ENCODE results near the gene AREL1.

AREL1 gene, protein sequence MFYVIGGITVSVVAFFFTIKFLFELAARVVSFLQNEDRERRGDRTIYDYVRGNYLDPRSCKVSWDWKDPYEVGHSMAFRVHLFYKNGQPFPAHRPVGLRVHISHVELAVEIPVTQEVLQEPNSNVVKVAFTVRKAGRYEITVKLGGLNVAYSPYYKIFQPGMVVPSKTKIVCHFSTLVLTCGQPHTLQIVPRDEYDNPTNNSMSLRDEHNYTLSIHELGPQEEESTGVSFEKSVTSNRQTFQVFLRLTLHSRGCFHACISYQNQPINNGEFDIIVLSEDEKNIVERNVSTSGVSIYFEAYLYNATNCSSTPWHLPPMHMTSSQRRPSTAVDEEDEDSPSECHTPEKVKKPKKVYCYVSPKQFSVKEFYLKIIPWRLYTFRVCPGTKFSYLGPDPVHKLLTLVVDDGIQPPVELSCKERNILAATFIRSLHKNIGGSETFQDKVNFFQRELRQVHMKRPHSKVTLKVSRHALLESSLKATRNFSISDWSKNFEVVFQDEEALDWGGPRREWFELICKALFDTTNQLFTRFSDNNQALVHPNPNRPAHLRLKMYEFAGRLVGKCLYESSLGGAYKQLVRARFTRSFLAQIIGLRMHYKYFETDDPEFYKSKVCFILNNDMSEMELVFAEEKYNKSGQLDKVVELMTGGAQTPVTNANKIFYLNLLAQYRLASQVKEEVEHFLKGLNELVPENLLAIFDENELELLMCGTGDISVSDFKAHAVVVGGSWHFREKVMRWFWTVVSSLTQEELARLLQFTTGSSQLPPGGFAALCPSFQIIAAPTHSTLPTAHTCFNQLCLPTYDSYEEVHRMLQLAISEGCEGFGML

DNA sequence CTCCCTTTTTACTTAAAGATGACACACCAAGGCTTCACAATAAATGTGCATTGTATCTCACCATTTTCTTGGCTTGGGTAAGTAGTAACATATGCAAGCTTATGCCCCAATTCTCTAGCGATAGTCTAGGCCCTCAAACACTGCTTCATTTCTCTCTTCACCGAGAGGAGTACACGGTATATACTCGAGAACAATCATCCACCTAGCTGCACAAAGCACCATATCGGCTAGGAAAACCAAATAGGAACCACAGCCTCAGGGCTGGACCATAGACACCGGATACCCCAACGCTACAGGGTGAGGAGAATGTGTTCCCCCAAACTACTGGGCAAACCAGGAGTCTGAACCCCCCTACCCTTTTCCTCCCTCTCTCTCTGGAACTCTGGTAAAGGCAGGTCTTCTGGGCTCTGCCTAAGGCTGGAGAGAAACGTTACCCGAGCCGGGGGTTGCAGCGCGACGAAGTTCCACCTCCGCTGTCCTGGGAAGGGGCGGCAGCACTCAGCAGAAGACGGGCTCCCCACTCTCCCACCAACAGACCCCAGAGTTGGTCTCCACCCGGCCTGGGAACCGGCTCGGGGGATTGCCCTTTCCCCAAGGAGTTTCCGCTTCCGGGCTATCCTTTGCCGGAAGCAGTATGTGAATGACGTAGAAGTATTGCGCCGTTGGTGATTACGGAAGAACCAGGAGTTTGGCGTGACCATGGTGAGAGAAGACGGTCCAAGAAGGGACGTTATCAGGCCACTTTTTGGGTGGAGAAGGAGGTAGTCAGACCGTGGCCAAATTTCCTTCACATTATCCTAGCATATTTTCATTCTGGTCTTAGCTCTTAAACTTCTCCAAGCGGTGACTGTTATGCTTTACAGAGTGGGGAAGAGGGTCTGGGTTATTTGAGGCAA is at the start of gene AREL1, which contains the start of gene FCF1:
TSS of gene AREL1 (minus strand) at position 582 of the 896 bp plus-strand sequence. CDS start 27,465 bp downstream, outside the sequence.
TSS of gene FCF1 (plus strand) at position 646 of the 896 bp plus-strand sequence. CDS start at position 700, 54 bp downstream.
- TF ChIP-seq TCF12 (IDR thresholded peaks at IDR 0.05; ENCODE audit: low read depth): peak; percentile 61; the same call in 1 of the 2 replicates
- TF ChIP-seq CREB1 (IDR thresholded peaks at IDR 0.05; ENCODE audit: low read depth): peak; percentile 98
- TF ChIP-seq EP300 (IDR thresholded peaks at IDR 0.05; ENCODE audit: borderline replicate concordance): peak; percentile 32; the same call in 1 of the 2 replicates
- TF ChIP-seq, protein P1, sequence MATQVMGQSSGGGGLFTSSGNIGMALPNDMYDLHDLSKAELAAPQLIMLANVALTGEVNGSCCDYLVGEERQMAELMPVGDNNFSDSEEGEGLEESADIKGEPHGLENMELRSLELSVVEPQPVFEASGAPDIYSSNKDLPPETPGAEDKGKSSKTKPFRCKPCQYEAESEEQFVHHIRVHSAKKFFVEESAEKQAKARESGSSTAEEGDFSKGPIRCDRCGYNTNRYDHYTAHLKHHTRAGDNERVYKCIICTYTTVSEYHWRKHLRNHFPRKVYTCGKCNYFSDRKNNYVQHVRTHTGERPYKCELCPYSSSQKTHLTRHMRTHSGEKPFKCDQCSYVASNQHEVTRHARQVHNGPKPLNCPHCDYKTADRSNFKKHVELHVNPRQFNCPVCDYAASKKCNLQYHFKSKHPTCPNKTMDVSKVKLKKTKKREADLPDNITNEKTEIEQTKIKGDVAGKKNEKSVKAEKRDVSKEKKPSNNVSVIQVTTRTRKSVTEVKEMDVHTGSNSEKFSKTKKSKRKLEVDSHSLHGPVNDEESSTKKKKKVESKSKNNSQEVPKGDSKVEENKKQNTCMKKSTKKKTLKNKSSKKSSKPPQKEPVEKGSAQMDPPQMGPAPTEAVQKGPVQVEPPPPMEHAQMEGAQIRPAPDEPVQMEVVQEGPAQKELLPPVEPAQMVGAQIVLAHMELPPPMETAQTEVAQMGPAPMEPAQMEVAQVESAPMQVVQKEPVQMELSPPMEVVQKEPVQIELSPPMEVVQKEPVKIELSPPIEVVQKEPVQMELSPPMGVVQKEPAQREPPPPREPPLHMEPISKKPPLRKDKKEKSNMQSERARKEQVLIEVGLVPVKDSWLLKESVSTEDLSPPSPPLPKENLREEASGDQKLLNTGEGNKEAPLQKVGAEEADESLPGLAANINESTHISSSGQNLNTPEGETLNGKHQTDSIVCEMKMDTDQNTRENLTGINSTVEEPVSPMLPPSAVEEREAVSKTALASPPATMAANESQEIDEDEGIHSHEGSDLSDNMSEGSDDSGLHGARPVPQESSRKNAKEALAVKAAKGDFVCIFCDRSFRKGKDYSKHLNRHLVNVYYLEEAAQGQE (IDR thresholded peaks at IDR 0.05; ENCODE audit: low read depth): no peak
- TF ChIP-seq YY1 (IDR thresholded peaks at IDR 0.05; ENCODE audit: low read depth): peak; percentile 58; the same call in 1 of the 2 replicates
- TF ChIP-seq TAF1 (IDR thresholded peaks at IDR 0.05; ENCODE audit: low read depth): peak; percentile 79
- TF ChIP-seq EGR1 (IDR thresholded peaks at IDR 0.05): no peak
- TF ChIP-seq FOXM1 (IDR thresholded peaks at IDR 0.05; ENCODE audit: borderline replicate concordance, low read depth): no peak
- 0 out of 2 replicates have a peak, but pooled peaks have one; percentile 18 for TF ChIP-seq NFIC (IDR thresholded peaks at IDR 0.05)
- no peak for TF ChIP-seq TEAD4 (IDR thresholded peaks at IDR 0.05)
- TF ChIP-seq, protein P2, sequence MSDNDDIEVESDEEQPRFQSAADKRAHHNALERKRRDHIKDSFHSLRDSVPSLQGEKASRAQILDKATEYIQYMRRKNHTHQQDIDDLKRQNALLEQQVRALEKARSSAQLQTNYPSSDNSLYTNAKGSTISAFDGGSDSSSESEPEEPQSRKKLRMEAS (IDR thresholded peaks at IDR 0.05): peak; percentile 89
- TF ChIP-seq RAD21 (IDR thresholded peaks at IDR 0.05; ENCODE audit: low read depth): no peak
- TF ChIP-seq CEBPB (IDR thresholded peaks at IDR 0.05): peak; percentile 34
- TF ChIP-seq, protein P3, sequence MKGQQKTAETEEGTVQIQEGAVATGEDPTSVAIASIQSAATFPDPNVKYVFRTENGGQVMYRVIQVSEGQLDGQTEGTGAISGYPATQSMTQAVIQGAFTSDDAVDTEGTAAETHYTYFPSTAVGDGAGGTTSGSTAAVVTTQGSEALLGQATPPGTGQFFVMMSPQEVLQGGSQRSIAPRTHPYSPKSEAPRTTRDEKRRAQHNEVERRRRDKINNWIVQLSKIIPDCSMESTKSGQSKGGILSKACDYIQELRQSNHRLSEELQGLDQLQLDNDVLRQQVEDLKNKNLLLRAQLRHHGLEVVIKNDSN (IDR thresholded peaks at IDR 0.05): no peak; the same call in 1 of the 2 replicates
- TF ChIP-seq ZBTB7A (IDR thresholded peaks at IDR 0.05; ENCODE audit: low read depth): no peak

DNA sequence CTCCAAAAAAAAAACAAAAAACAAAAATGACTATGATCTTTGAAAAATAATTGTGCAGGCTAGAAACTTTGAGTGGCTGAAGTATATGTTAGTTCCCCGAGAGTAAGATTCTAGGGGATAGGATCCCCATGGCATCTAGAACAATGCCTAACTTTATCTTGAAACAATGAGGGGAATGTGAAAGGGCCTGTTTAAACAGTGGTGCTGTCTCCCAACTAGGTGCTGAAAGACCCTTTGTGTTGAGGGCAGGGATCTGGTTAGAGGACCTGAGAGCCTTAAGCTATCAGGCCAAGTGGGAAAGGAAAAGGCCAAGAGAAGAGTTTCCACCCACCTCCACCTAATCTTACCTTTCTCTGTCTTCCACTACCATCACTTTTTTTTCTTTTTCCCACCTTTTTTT is 43.4 kb upstream of the AREL1 start:
- TF ChIP-seq, protein P1 (IDR thresholded peaks at IDR 0.05; ENCODE audit: low read depth): peak; percentile 57; the same call in 1 of the 2 replicates
- TF ChIP-seq, protein P3 (IDR thresholded peaks at IDR 0.05): no peak
- TF ChIP-seq CEBPB (IDR thresholded peaks at IDR 0.05): no peak
- TF ChIP-seq, protein P2 (IDR thresholded peaks at IDR 0.05): no peak

DNA sequence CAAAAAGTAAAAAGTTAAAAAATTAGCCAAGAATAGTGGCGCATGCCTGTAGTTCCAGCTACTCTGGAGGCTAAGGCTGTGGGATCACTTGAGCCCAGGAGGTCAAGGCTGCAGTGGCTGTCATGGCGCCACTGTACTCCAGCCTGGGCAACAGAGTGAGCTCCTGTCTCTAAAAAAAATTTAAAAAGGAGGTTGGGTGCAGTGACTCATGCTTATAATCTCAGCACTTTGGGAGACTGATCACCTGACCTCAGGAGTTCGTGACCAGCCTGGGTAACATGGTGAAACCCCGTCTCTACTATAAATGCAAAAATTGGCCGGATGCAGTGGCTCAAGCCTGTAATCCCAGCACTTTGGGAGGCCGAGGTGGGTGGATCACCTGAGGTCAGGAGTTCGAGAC is 42.0 kb upstream of the AREL1 start:
- TF ChIP-seq ZBTB7A (IDR thresholded peaks at IDR 0.05; ENCODE audit: low read depth) (no peak), EGR1 (IDR thresholded peaks at IDR 0.05) (no peak)
- TF ChIP-seq, protein P1 (IDR thresholded peaks at IDR 0.05; ENCODE audit: low read depth): no peak
